SW480 (cell line): Measurements from ENCODE around the gene NEO1.
A peak's percentile ranks its signal among the peaks of the same experiment; 100 is the strongest.
"Not testable (repeated sequence)": the region's sequence is repeated elsewhere in the genome, so short reads cannot be mapped to it uniquely, and the experiment has no call there.

Experiments
- DNase-seq: peaks from one replicate; pipeline ENCODE4 v3.0.0-alpha.2; 2016; ENCODE audit warnings: low spot score

The NEO1 gene

DNA sequence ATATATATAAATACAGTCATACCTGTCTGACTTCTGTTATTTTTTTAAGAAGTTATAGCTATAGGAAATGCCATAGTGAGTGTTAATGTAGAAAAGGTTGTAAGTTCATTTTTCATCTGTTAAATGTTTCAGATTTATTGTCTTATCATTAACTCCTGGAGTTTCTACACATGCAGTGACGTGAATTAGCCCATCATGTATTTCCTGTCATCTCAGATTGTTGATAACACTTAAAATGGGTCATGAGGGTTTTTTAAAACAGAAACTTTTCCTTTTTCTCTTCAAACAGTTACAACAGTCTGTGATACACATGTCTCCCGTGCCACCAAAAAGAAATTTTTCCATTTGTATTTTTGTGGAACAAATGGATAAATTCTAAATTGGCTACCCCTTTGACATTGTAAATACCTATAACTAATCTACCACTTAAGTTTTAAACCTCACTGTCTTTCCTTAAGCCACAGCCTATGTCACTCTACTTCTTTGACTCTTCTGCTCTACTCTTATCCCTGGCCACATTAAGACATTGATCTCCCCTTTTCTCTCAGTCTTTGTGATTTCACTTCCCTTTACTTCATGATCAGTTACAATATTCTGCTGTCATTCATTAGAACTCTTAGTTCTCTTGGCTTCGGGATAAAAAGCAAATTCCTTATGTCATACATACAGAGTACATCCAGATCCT is 89.1 kb downstream of the NEO1 start:
- DNase-seq = no peak

DNA sequence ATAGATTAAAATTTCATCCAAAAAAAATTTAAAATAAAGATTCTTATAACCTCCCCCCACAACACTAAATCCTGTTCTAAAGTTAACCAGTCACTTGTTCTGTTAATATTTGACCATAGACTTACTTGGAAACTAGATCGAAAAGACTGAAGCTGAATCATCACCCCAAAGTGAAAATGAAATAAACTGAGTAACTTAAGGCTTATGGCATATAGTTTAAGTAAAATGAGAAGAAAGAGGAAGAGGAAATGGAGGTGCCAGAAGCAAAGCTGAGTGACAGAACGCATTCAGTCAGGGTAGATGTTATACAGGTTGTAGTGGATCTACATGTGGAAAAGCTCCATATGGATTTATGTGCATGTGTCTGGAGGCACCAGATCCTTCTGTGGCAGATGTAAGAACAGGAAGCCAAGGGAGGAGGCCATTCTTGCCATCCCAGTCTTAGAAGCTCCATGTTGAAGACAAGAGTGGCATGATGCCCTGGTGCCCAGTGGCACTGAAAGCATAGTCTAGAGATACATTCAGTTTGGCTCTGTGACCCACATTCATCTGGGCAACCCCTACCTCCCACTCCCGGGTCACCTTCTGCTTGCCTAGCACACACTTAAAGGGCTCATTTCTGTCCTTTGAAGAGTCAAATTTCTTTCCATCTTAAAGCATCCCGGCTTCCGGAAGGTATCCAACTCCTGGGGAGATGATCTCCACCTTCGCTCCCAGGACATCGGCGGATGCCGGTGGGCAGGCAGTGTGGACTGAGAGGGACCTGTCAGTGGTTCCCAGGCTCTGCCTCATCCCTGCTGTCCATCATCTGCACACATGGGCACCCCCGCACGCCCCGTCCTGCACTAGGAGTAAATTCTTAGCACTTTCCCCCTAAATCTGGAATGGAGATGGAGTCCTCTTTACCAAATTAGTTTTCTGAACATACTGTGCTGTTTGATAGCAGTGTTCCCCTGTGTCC is 90.8 kb downstream of the NEO1 start:
- DNase-seq = no peak

DNA sequence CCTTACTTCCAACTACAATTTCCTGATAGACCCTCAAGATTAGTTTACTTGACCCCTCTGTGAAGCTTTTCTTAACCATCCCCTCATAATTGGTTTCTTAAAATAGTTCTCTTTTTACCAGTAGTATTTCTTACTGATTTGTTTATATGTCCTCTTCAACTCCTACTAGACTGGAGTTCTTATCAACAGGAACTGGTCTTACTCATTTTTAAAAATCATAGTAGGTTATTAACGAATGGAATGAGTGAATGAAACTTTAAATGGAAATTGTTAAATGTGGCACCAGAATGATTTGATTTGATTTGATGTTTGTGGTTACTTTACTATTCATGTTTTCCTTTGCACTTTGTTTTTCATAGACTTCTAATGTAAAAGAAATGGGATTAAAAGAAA is 91.5 kb downstream of the NEO1 start:
- DNase-seq = no peak

DNA sequence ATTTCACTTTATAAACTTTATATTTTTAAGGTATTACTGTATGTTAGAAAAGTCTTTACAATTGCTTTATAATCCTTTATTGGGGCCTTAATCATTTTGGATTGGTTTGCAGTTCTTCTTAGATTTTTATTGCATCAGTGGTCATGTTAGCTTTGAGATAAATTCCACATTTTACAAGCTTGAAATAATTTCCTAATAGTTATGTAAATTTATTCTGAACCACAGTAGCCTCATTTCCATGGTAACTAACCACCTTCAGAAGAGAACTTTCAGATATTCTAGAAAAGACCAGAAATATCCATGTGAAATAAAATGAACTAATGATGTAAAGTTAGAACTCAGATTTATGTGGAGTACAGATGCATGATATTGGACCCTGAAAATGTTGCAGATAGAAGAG is 94.2 kb downstream of the NEO1 start:
- DNase-seq = no peak

DNA sequence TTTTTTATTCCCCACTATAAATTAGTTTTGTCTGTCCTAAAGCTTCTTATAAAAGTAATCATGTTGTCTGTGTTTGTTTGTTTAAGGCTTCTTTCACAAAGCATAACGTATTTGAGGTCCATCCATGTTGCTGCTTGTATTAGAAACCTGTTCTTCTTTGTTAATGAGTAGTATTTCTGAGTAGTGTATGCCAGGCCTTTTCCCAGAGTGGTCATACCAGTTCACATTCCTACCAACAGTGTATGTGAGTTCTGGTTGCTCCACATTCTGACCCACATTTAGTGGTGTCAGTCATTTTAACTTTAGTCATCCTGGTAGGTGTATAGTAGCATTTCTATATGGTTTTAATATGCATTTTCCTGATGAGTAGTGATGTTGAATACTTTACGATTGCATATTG is 98.6 kb downstream of the NEO1 start:
- no peak for DNase-seq

DNA sequence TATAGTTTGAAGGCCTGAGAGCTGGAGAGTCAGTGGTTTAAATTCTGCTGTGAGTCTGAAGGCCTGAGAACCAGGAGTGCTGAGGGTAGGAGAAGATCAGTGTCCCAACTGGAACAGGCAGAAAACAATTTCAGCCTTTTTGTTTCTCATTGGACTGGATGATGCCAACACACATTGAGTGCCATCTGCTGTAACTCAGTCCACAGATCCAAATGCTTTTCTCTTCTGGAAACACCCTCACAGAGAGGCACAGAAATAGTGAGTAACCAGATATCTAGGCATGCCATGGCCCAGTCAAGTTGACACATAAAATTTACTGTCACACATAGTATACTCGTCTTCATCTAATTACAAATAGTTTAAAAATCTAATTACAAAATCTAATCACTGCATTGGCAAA is 100.8 kb downstream of the NEO1 start:
- no peak for DNase-seq

DNA sequence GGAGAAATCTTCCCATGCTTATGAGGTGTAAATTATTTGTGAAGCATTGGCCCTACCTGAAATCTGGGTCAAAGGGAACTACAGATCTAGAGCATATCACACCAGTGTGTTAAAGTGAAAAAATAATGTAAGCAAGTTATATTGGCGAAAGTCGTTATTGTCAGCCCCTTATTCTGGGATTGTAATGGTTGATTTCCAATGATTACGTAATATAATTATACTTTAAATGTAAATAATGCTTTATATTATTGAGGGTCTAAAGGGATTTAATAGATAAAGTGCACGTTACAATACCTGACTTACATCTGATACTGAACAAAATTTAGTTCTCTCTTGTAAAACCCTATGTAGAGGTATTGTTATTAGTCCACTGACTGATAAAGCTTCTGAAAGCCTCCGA is 101.2 kb downstream of the NEO1 start:
- DNase-seq = no peak

DNA sequence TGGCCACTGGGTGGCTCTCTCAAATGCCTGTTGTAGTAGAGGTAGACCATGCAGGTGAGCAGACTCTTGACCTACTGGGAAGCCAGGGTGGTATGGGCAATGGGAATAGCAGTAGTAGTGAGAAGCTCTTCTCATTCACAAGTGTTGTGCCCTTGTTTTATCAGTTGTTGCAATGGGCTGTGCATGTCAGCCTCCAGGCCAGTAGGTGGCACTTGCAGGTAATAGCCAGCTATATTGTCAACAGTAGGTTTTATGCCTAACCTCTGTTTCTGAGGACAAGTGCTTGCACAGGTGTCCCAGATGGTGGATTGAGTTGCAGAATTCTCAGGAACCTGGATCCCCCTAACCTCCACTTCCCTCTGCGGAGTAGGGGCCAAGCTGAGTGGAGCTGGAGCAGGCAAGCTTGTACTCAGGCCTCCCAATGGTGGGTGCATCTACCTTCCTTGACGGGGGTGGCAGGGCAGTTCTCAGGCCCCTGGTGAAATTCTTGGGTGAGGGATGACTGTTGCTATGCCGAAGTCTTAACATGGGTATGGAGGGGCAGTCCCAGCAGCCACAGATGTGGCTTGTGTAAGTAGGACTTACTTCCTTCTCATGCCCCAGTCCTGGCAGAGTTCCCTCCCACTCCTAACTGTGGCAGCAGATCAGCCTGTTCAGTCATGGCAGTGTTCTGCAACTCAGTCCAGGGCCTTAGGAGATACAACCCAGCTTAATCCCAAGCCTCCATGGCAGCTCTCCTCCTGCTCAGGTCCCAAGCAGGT is 104.3 kb downstream of the NEO1 start:
- no peak for DNase-seq

DNA sequence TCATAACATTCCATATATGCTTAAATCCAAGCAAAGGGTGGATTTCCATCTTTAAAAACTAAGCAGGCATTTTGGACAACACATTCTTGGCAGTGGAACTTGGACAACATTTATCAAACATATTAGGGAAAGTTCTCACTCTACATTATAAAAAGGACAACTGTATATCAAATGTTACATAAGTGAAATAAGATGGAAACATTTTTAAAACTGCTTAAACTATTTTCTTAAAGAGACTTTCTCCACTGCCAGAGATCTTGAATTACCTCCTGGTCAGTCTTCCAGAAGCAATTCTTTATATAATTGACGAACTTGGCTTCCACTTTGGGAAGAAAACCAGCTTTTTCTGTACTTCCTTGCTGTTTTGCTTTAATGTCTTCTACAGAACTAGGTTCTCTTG is 109.3 kb downstream of the NEO1 start:
- DNase-seq = no peak

DNA sequence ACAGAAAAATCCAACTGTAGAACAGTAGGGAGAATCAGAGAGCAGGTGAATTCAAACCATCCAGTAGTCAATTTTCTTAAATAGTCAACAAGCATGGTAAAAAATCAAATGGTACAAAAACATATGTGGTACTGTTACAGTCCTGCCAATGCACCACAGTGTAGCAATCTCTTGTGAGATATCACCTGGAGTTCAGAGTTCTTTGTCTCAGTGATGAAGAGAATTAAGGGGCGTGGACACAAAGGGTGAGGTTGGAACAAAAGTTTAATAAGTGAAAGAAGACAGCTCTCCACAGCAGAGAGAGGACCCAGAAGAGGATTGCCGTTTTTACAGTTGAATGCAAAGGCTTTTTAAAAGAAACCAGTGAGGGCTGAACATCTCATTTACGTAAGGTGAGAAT is 113.2 kb downstream of the NEO1 start:
- no peak for DNase-seq

DNA sequence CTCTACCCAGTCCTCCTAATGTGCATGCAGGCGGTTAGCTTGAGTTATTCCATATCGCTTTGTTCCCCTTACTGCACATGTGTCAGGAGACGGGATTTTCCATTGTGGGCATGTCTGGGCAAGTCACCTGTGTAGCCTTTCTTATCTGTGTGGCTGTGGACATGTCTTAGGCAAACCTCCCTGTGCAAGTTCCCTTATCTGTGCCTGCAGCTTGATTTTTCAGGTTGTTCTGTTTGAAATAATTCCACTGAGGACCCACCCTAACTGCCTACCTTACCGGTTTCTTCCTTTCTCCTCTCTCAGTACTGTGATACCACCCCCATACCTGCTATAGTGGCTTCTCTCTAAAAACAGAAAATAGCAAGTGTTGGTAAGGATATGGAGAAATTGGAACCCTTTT is 113.6 kb downstream of the NEO1 start:
- DNase-seq = no peak

DNA sequence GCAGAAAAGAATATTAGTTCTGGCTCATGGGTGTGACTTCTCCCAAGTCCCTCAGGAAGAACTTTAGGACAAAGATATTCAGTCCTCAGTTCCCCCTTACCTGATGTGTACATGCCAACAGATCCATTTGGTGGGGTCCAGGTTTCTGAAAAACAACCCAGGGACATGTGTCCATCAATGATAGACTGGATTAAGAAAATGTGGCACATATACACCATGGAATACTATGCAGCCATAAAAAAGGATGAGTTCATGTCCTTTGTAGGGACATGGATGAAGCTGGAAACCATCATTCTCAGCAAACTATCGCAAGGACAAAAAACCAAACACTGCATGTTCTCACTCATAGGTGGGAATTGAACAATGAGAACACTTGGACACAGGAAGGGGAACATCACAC is 114.4 kb downstream of the NEO1 start:
- not testable (repeated sequence) for DNase-seq

DNA sequence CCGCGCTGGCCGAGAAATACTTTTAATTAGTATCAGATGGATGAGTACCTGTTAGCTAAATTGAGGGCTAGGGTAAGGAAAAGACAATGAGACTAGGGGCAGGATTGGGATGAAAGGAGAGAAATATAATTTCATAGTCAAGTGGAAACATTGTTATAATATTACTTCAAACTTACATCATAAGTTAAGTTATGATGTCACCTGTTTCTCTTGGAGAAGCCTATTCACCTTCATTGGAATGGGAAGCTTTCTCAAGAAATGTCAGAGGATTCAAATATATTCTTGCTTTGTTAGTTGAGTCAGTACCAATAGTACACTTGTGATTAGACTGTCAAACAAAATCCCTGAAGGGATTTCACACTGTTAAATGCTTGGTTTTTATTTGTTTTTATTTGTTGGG is 116.2 kb downstream of the NEO1 start:
- no peak for DNase-seq

DNA sequence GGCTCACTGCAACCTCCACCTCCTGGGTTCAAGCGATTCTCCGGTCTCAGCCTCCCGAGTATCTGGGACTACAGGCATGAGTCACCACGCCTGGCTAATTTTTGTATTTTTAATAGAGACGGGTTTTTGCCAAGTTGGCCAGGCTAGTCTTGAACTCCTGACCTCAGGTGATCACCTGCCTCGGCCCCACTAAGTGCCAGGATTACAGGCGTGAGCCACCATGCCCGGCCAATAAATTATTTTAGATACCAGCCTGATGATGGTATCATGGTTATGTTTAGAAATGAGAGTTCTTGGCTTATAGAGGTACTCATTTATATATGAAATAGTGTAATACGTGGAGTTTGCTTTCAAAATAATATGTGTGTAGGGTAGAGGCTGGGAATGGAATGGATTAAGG is 119.4 kb downstream of the NEO1 start:
- DNase-seq = no peak

DNA sequence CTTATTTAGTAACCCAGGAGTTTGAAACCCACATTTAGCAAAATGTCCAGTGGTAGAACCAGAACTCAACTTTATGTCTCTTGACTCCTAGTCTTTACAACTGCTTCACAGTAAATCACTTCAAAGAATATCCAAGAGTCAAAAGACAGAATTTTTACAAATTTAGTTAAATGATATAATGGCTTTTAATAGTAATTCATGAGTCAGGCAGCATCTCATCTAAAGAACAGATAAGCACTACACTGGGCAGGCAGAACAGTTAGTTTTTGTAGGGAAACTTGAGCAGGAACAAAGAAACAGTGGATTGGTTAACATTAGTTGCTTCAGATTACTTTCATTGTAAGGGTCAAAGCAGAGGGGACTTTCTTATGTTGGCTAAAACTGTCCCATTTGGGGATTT is 120.2 kb downstream of the NEO1 start:
- DNase-seq = no peak

DNA sequence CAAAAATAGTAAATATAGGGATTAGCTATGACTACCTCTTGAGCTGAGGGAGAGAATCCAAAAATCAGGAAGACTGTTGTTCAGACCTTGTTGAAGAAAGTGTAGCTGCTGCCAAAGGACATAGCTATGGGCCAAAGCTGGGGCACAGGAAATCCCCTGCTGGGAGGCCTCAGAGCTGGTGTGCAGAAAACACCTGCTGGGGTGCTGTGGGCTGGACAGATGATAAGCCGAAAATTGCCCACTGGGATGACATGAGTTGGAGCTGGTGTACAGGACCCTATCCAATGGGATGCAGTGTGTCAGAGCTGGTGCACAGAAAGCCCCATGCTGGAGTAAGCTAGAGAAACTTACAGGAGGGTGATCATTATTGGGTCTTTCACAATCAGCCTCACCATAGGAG is 121.9 kb downstream of the NEO1 start:
- DNase-seq = no peak

DNA sequence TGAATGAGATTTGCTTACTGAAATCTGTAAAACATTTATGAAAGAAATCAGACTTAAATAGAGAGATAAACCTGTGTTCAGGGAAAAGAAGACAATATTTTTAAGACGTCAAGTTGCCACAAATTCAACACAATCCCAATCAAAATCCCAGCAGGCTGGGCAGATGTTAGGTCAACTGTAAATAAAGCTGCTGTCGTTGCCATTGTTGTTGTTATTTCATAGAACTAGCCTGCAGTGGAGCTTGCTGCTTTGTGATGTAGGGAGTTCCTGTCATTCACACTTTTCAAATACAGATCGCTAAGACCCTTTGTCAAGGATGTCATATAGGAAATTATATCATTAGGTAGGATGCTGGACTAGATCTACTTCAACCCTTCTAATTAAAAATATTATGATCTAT is 123.1 kb downstream of the NEO1 start:
- no peak for DNase-seq

DNA sequence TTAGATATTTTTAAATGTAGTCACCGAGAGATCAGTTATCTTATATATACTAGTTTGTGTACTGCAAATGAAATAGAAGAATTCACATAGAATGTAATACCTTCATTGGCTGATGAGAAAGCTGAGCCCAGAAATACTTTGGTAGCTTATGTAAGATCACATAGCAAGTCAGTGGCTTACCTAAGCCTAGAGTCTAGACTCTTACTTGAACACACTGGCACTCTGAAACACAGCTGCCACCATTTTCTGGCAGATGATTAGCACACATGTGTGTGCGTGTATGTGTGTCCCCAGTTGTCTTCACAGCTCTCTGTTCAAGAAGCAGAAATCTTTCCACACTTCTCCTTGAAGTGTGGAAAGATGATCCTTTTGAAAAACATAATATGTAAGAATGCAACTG is 124.3 kb downstream of the NEO1 start:
- DNase-seq = no peak

DNA sequence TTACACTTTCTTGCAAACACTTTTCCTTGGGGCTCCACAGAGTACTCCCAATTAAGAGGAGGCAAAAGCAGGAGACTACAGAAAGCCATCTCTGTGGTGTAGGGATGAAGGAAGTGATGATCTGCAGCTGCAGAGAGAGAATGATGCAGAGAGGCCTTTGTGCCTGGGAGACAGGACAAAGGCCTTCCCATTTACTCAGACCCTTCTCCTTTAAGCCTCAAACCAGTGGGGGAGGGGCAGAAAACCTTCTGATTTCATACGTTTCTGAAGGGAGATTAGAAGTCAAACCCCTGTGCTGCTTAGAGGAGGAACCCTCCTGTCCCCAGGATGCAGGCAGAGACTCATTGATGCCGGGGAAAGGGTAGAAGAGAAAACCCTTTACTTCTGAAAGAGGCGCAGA is 130.8 kb downstream of the NEO1 start:
- DNase-seq = no peak

DNA sequence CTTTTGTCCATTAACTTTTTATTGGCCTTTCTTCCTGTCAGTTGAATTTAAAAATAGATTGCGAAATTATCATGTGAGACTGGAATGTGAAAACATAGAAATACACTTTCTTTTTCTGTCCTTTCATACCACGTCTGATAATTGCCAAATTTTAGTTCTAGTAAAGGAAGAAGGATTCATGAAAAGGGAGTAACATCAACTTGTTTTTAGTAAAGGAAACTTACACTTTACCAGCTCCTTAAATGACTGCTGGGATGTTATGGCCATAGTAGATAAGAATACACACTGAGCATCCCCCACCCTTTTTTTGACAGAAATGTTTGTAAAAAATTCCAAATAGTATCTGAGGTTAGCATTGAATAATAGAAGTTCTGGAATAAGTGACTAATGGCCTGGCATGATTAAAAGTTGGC is 137.9 kb downstream of the NEO1 start:
- no peak for DNase-seq

DNA sequence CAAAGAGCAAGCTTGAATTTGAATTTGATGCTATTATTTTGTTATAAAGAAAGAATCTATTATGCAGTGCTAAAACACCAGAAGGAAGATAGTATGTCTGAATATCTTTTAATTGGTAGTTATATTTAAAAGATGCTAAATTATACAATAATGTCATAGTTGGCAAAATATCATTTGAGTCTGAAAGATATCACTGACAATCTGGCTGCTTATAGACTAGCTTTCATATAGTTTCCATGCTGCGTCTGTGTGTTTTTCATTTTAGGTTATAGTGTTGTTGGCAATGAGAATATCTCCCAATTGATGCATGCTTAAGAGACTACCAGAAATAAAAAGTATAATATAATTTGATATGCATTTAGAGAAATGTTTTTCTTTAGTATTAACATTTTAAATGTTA is 142.9 kb downstream of the NEO1 start:
- DNase-seq = no peak

DNA sequence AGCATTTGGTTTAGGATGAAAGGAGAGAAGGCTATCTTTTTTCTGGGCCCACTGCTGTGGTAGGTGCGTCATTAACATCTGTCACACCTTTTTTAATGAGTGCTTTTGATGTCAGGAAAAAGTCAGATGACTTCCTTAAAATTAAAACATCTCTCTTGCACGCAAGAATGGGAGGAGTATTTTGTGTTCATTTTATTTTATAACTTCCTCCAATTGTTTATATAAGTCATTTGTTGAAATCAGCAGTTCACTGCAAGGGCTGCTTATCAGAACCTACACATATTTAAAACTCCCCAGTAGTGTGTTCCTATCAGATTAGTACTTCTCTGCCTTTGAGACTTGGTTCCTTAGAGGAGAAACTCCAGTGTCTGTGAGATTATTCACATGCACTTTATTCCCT is 143.8 kb downstream of the NEO1 start:
- DNase-seq = peak; percentile 72

DNA sequence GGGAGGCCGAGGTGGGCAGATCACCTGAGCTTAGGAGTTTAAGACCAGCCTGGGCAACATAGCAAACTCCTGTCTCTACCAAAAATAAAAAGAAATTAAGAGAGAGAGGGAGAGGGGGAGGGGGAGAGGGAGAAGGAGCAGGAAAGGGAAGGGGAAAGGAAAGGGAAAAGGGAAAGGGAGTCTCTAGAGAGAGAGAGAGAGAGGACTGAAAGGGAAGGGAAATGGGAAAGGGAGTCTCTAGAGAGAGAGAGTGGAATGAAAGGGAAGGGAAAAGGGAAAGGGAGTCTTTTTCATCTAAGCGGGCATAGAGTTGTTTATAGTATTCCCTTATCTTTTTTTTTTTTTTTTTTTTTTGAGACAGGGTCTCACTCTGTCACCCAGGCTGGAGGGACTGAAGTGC is 148.1 kb downstream of the NEO1 start:
- no peak for DNase-seq
